ENCODE data around the gene LAMA5.

- no peak for TF ChIP-seq CTCF (IDR thresholded peaks at IDR 0.05)
- no peak for TF ChIP-seq POLR2A (IDR thresholded peaks at IDR 0.05)
Observed at GRCh38 chr20:62415354-62416111, 48.4 kb upstream of the LAMA5 start.

All from breast epithelium (tissue), 3 donors.